HEK293 (cell line): ENCODE results near the gene PSMC1.
A peak's percentile ranks its signal among the peaks of the same experiment; 100 is the strongest.
"Not testable (repeated sequence)": the region's sequence is repeated elsewhere in the genome, so short reads cannot be mapped to it uniquely, and the experiment has no call there.

Experiments
- CTCF ChIA-PET: fragments of 350-600 bp; formaldehyde crosslinking; extraction: SDS; loops from one replicate; lab custom pipeline; 2021; ENCODE audit warnings: antibody characterized with exemption; lab: Yijun Ruan, JAX
- POLR2A ChIA-PET: fragments of 300-600 bp; formaldehyde crosslinking; extraction: SDS; loops from one replicate; lab custom pipeline; 2020; ENCODE audit warnings: antibody characterized with exemption, inconsistent platforms; lab: Yijun Ruan, JAX
- H3K27ac ChIP-seq: fragments of 200-500 bp; sonication (Bioruptor generic); 2 replicates; pipeline ENCODE4 v1.5.1; 2014; ENCODE audit warnings: low read depth, low read length, control low read depth, inconsistent platforms; ENCODE audit errors: extremely low read depth
- H3K36me3 ChIP-seq, 2 experiments: fragments of 200-500 bp in 1 of 2; sonication (Bioruptor generic) in 1 of 2; 1 replicate in 1 of 2; 2 replicates in 1 of 2; pipeline ENCODE4 v1.5.1; 2014 to 2017; ENCODE audit warnings: inconsistent platforms in 2 of 2, low read length in 2 of 2; ENCODE audit not compliant: control insufficient read depth in 2 of 2, insufficient read depth in 1 of 2
- H3K4me1 ChIP-seq: fragments of 200-500 bp; sonication (Bioruptor generic); 2 replicates; pipeline ENCODE4 v1.5.1; 2014; ENCODE audit warnings: mild to moderate bottlenecking, low read length, inconsistent platforms; ENCODE audit not compliant: control insufficient read depth, insufficient read depth
- H3K4me3 ChIP-seq: 2 replicates; pipeline ENCODE4 v1.5.1; 2011; ENCODE audit warnings: low read depth, mild to moderate bottlenecking, control low read depth, low read length, moderate library complexity
- H3K9me3 ChIP-seq: fragments of 200-500 bp; sonication (Bioruptor generic); 2 replicates; pipeline ENCODE4 v1.5.1; 2014; ENCODE audit warnings: low read depth, low read length, inconsistent platforms; ENCODE audit not compliant: control insufficient read depth, insufficient read depth
- KLF1 ChIP-seq: fragments of 450-650 bp; formaldehyde crosslinking; IDR thresholded peaks from 2 replicates; pipeline ENCODE4 v1.5.1; 2016; ENCODE audit warnings: missing biosample characterization, missing genetic modification characterization
- KLF7 ChIP-seq: fragments of 450-650 bp; formaldehyde crosslinking; IDR thresholded peaks from 2 replicates; pipeline ENCODE4 v1.5.1; 2016; ENCODE audit warnings: missing biosample characterization, missing genetic modification characterization, borderline replicate concordance
- OSR2 ChIP-seq: fragments of 450-650 bp; formaldehyde crosslinking; IDR thresholded peaks from 2 replicates; pipeline ENCODE4 v1.5.1; 2016; ENCODE audit warnings: missing biosample characterization, missing genetic modification characterization
- WT1 ChIP-seq: fragments of 450-650 bp; formaldehyde crosslinking; IDR thresholded peaks from 2 replicates; pipeline ENCODE4 v1.5.1; 2016; ENCODE audit warnings: missing biosample characterization, missing genetic modification characterization
- YY1 ChIP-seq: fragments of 450-650 bp; formaldehyde crosslinking; IDR thresholded peaks from 2 replicates; pipeline ENCODE4 v1.5.1; 2018; ENCODE audit warnings: missing biosample characterization, missing genetic modification characterization
- ZIC2 ChIP-seq: fragments of 450-650 bp; formaldehyde crosslinking; IDR thresholded peaks from 2 replicates; pipeline ENCODE4 v1.5.1; 2016; ENCODE audit warnings: missing biosample characterization, missing genetic modification characterization
- ZNF121 ChIP-seq: fragments of 450-650 bp; formaldehyde crosslinking; IDR thresholded peaks from 2 replicates; pipeline ENCODE4 v1.5.1; 2016; ENCODE audit warnings: missing biosample characterization, missing genetic modification characterization
- ZNF140 ChIP-seq: fragments of 450-650 bp; formaldehyde crosslinking; IDR thresholded peaks from 2 replicates; pipeline ENCODE4 v1.5.1; 2016; ENCODE audit warnings: missing biosample characterization, missing genetic modification characterization
- ZNF157 ChIP-seq: fragments of 450-650 bp; formaldehyde crosslinking; IDR thresholded peaks from 2 replicates; pipeline ENCODE4 v1.5.1; 2016; ENCODE audit warnings: missing biosample characterization, missing genetic modification characterization
- ZNF184 ChIP-seq: fragments of 450-650 bp; IDR thresholded peaks from 2 replicates; pipeline ENCODE4 v1.5.1; 2018; ENCODE audit warnings: missing biosample characterization, mild to moderate bottlenecking, missing genetic modification characterization
- ZNF2 ChIP-seq: fragments of 450-650 bp; formaldehyde crosslinking; IDR thresholded peaks from 2 replicates; pipeline ENCODE4 v1.5.1; 2016; ENCODE audit warnings: missing biosample characterization, missing genetic modification characterization
- ZNF214 ChIP-seq: fragments of 450-650 bp; formaldehyde crosslinking; IDR thresholded peaks from 2 replicates; pipeline ENCODE4 v1.5.1; 2017; ENCODE audit warnings: missing biosample characterization, mild to moderate bottlenecking, missing genetic modification characterization, borderline replicate concordance
- ZNF426 ChIP-seq: fragments of 450-650 bp; formaldehyde crosslinking; IDR thresholded peaks from 2 replicates; pipeline ENCODE4 v1.5.1; 2017; ENCODE audit warnings: missing biosample characterization, missing genetic modification characterization, mild to moderate bottlenecking, inconsistent platforms, moderate library complexity
- ZNF629 ChIP-seq: fragments of 450-650 bp; formaldehyde crosslinking; IDR thresholded peaks from 2 replicates; pipeline ENCODE4 v1.5.1; 2017; ENCODE audit warnings: missing biosample characterization, missing genetic modification characterization
- ZNF707 ChIP-seq: fragments of 450-650 bp; formaldehyde crosslinking; IDR thresholded peaks from 2 replicates; pipeline ENCODE4 v1.5.1; 2016; ENCODE audit warnings: missing biosample characterization, missing genetic modification characterization
- ZNF776 ChIP-seq: fragments of 450-650 bp; formaldehyde crosslinking; IDR thresholded peaks from 2 replicates; pipeline ENCODE4 v1.5.0; 2017; ENCODE audit warnings: missing biosample characterization, missing genetic modification characterization, borderline replicate concordance
- TF ChIP-seq, protein P1 (sequence below): fragments of 450-650 bp; formaldehyde crosslinking; IDR thresholded peaks from 2 replicates; pipeline ENCODE4 v1.5.1; 2016; ENCODE audit warnings: missing biosample characterization, missing genetic modification characterization
- TF ChIP-seq, protein P2 (sequence below): fragments of 450-650 bp; formaldehyde crosslinking; IDR thresholded peaks from 2 replicates; pipeline ENCODE4 v1.5.1; 2016; ENCODE audit warnings: missing biosample characterization, missing genetic modification characterization

Gene PSMC1

DNA sequence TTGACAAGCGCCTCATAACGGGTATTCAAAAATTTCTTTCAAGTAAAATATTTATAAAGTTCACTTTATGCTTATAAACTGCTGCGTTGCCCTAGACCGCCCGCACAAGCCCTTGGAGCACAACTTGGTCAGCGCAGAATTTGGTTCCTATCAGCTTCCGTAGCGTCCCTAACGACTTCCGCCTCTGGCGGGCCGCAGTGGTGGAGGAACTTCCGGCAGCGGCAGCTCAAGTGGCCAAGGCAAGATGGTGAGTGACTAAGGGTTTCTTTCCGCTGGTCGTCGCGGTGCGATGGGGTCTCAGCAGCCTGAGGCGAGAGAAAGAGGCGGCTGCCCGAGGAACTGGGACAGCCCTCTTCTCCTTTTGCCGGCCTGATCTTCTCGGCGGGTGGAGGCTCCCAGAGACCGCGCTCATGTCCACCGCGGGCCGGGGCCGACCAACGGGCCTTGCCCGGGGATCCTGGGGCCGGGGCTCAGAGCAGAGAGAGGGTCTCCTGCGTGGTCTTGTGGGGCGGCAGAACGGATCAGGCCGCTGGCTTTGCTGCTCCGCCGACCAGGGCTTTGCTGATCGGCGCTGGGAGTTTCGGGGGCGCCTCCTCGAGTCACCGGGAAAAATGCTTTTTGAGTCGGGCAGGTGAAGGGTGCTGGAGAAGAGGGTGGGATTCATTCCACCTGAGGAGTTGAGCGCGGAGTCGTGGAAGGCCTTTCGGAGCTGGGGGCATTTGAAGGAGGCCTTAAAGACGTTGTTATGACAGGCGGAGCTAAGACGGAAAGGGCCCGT lies at the start of gene PSMC1 (continued):
- TF ChIP-seq KLF1 (tag by site-specific recombination): no peak
- TF ChIP-seq ZNF121: peak; percentile 9; the same call in 1 of the 2 replicates

DNA sequence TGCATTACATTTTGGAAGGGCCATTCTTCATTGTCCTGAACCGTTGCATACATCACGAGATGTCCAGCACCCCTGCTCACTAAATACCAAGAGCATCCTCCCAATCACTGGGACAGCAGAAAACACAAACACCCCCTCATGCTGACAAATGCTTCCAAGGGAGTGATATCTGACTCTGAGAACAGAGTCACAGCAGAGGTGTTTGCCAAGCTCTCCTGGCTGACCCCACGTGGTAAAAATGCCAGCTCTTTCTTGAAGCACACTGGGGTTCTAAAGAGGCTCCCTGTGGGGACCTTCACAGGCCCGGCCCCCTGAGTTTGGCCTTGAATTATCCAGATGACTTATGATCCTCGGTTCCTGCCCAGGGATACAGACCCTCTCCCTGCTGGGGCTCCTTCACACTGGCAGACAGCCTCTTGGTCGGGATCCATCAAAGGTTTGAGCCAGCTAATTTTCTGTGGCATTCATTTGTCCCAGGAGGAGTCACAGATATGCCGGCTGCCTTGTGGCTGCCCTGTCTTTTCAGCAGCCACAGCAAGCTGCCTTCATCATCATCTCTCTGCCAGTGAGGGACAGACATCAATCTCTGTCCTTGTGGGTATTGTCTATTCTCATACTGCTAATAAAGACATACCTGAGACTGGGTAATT lies 43.1 kb upstream of the PSMC1 start:
- H3K4me3 ChIP-seq: no peak overlapping the region
- H3K36me3 ChIP-seq: no peaks in the 10 kb centered on the region
- H3K9me3 ChIP-seq: no peaks in the 10 kb centered on the region
- TF ChIP-seq YY1 (tag by site-specific recombination) (no peak), ZIC2 (tag by site-specific recombination) (peak; percentile 69)
- CTCF ChIA-PET: interaction anchor here (0.6 to 1.2 kb wide), 3 partner anchors 16 to 199 kb away, joined by 3 to 4 read pairs (median 4); no protein-coding TSS in a partner anchor
- H3K4me1 ChIP-seq: no peaks in the 10 kb centered on the region
- no peak overlapping the region for H3K27ac ChIP-seq
- POLR2A ChIA-PET: no interaction called here

DNA sequence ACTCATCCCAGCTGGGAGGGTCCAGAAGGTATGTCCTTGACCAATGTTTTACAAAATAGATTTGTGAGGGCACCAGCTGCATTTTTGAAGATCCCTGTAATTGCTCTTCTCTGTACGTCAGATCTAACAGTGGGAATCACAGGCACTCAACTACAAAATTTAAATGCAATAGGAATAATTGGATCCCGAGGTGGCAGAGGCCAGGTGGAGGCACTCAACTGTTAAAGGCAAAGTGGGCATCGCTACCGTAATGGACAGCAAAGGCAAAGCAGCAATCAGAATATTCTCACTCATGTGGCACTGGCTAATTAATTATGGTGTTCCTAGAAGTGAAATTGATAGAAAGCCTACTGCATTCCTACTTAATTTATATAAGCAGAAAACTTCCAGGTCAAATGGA lies 27.9 kb upstream of the PSMC1 start:
- POLR2A ChIA-PET: no interaction called here
- no peak overlapping the region for H3K27ac ChIP-seq
- CTCF ChIA-PET: no interaction called here
- TF ChIP-seq ZNF140: no peak
- TF ChIP-seq ZNF214 (tag by site-specific recombination): no peak
- TF ChIP-seq ZNF776 (tag by site-specific recombination): no peak
- no peak for TF ChIP-seq KLF7 (tag by site-specific recombination)
- TF ChIP-seq OSR2 (tag by site-specific recombination): no peak
- TF ChIP-seq ZNF707: no peak
- TF ChIP-seq ZNF629 (tag by site-specific recombination): no peak
- TF ChIP-seq, all 188 proteins: peak for 0
- Histone ChIP-seq H3K9me3 (no peaks in the 10 kb centered on the region), H3K36me3 (no peaks in the 10 kb centered on the region), H3K4me1 (no peaks in the 10 kb centered on the region), H3K4me3 (no peak overlapping the region)

DNA sequence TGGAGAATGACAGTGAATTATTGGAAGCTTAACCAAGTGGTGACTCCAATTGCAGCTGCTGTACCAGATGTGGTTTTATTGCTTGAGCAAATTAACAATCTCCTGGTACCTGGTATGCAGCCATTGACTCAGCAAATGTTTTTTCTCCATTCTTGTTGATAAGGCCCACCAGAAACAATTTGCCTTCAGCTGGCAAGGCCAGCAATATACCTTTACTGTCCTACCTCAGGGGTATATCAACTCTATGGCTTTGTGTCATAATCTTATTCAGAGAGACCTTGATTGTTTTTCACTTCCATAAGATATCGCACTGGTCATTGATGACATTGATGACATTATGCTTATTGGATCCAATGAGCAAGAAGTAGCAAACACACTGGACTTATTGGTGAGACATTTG lies 26.4 kb upstream of the PSMC1 start:
- POLR2A ChIA-PET: not testable (repeated sequence)
- peak; percentile 92 for TF ChIP-seq ZNF157 (tag by site-specific recombination)
- TF ChIP-seq, all 188 proteins: peak for 1; not testable (repeated sequence) for 187
- H3K9me3 ChIP-seq, H3K27ac ChIP-seq, H3K4me1 ChIP-seq, H3K4me3 ChIP-seq, H3K36me3 ChIP-seq, CTCF ChIA-PET: not testable (repeated sequence)

DNA sequence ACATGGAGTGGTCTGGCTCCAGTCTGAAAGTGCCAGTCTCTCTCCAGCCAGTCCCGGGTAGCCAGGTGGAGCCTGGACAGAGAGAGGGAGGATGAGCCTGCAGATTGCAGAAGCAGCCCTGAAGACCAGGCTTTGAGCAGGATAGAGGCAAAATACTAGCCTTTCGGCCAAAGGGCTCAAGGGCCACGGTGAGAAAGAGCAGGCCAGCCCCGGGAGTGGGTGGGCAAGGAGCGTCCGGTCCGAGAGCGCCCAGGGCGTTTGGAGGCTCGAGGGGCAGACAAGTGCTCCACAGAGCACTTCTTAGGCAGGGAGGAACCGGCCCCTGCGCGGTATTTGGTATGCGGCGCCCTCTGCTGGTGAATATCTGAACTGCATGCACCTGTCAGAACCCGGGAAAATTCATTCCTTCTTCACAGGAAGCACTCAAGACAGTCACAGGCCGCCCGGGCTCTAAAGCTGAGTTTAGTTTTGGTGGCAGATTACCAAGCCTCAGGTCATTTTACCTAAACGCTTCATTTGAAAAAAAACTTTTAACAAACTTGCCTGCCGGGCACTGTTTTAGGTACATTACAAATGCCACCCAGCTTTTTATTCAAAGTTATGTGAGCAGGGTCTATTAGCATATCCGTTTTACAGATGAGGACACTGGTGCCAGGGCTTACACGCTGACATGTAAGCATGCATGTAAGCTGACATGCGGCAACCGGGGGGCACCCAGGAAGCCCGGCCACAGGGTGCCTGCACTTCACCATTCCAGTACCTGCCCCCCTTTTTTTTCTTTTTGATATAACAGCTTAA lies 21.0 kb upstream of the PSMC1 start:
- Histone ChIP-seq H3K27ac (no peak overlapping the region), H3K9me3 (no peaks in the 10 kb centered on the region), H3K4me1 (no peaks in the 10 kb centered on the region), H3K4me3 (no peak overlapping the region), H3K36me3 (no peaks in the 10 kb centered on the region)
- ChIA-PET POLR2A (no interaction called here), CTCF (interaction anchor here (0.5 to 5.2 kb wide), 43 partner anchors 9 to 1195 kb away, joined by 3 to 77 read pairs (median 3); partner anchors contain the start of gene PSMC1)
- no peak for TF ChIP-seq ZNF426 (tag by site-specific recombination)
- 0 out of 2 replicates have a peak, but pooled peaks have one; percentile 14 for TF ChIP-seq ZNF121
- 0 out of 2 replicates have a peak, but pooled peaks have one; percentile 27 for TF ChIP-seq ZNF184 (tag by site-specific recombination)
- TF ChIP-seq, protein P1, sequence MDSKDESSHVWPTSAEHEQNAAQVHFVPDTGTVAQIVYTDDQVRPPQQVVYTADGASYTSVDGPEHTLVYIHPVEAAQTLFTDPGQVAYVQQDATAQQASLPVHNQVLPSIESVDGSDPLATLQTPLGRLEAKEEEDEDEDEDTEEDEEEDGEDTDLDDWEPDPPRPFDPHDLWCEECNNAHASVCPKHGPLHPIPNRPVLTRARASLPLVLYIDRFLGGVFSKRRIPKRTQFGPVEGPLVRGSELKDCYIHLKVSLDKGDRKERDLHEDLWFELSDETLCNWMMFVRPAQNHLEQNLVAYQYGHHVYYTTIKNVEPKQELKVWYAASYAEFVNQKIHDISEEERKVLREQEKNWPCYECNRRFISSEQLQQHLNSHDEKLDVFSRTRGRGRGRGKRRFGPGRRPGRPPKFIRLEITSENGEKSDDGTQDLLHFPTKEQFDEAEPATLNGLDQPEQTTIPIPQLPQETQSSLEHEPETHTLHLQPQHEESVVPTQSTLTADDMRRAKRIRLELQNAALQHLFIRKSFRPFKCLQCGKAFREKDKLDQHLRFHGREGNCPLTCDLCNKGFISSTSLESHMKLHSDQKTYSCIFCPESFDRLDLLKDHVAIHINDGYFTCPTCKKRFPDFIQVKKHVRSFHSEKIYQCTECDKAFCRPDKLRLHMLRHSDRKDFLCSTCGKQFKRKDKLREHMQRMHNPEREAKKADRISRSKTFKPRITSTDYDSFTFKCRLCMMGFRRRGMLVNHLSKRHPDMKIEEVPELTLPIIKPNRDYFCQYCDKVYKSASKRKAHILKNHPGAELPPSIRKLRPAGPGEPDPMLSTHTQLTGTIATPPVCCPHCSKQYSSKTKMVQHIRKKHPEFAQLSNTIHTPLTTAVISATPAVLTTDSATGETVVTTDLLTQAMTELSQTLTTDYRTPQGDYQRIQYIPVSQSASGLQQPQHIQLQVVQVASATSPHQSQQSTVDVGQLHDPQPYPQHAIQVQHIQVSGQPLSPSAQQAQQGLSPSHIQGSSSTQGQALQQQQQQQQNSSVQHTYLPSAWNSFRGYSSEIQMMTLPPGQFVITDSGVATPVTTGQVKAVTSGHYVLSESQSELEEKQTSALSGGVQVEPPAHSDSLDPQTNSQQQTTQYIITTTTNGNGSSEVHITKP (tag by site-specific recombination): peak; percentile 35; the same call in 1 of the 2 replicates
- peak; percentile 43; the same call in 1 of the 2 replicates for TF ChIP-seq ZNF2 (tag by site-specific recombination)
- TF ChIP-seq ZNF707: no peak
- TF ChIP-seq WT1: 0 out of 2 replicates have a peak, but pooled peaks have one; percentile 42
- TF ChIP-seq, protein P2, sequence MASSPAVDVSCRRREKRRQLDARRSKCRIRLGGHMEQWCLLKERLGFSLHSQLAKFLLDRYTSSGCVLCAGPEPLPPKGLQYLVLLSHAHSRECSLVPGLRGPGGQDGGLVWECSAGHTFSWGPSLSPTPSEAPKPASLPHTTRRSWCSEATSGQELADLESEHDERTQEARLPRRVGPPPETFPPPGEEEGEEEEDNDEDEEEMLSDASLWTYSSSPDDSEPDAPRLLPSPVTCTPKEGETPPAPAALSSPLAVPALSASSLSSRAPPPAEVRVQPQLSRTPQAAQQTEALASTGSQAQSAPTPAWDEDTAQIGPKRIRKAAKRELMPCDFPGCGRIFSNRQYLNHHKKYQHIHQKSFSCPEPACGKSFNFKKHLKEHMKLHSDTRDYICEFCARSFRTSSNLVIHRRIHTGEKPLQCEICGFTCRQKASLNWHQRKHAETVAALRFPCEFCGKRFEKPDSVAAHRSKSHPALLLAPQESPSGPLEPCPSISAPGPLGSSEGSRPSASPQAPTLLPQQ (tag by site-specific recombination): peak; percentile 45
